GM21360 (cell line): ENCODE data around the gene SPON1.
"Not testable (repeated sequence)": the region's sequence is repeated elsewhere in the genome, so short reads cannot be mapped to it uniquely, and the experiment has no call there.

Experiments
- ATAC-seq: cut with Tn5 transposase; IDR thresholded peaks from one replicate; pipeline ENCODE4 v1.9.1; 2021; ENCODE audit warnings: mild to moderate bottlenecking, moderate library complexity; ENCODE audit not compliant: unreplicated experiment

SPON1 gene

GRCh38 chr11:13962562-13963168 is at the start of gene SPON1:
TSS of gene SPON1 (plus strand) at chr11:13962723. CDS start at chr11:13962905, 182 bp downstream.
- no peak for ATAC-seq

GRCh38 chr11:13917264-13917663 is 45.3 kb upstream of the SPON1 start:
- ATAC-seq, result no peak

- ATAC-seq, result no peak
These were observed 44.6 kb upstream of the SPON1 start for GRCh38 chr11:13917904-13918303.

GRCh38 chr11:13920756-13921155 is 41.8 kb upstream of the SPON1 start:
- ATAC-seq, result no peak

- no peak for ATAC-seq
These were observed 41.0 kb upstream of the SPON1 start for GRCh38 chr11:13921545-13921944.

GRCh38 chr11:13923182-13923581 is 39.3 kb upstream of the SPON1 start:
- no peak for ATAC-seq

GRCh38 chr11:13923716-13924650 is 38.5 kb upstream of the SPON1 start:
- no peak for ATAC-seq

GRCh38 chr11:13924801-13925327 is 37.7 kb upstream of the SPON1 start:
- no peak for ATAC-seq

- not testable (repeated sequence) for ATAC-seq
These were observed 36.2 kb upstream of the SPON1 start for GRCh38 chr11:13926366-13926765.

GRCh38 chr11:13926981-13927380 is 35.5 kb upstream of the SPON1 start:
- ATAC-seq, result no peak

GRCh38 chr11:13927481-13927880 is 35.0 kb upstream of the SPON1 start:
- no peak for ATAC-seq

GRCh38 chr11:13928566-13929251 is 33.8 kb upstream of the SPON1 start:
- no peak for ATAC-seq

- no peak for ATAC-seq
These were observed 33.1 kb upstream of the SPON1 start for GRCh38 chr11:13929395-13929891.

GRCh38 chr11:13931356-13931755 is 31.2 kb upstream of the SPON1 start:
- ATAC-seq, result no peak

- not testable (repeated sequence) for ATAC-seq
These were observed 25.4 kb upstream of the SPON1 start for GRCh38 chr11:13937154-13937553.

GRCh38 chr11:13938829-13939228 is 23.7 kb upstream of the SPON1 start:
- not testable (repeated sequence) for ATAC-seq

- ATAC-seq, result no peak
These were observed 22.3 kb upstream of the SPON1 start for GRCh38 chr11:13939961-13940906.

- no peak for ATAC-seq
These were observed 21.6 kb upstream of the SPON1 start for GRCh38 chr11:13940907-13941256.

- ATAC-seq, result no peak
These were observed 20.7 kb upstream of the SPON1 start for GRCh38 chr11:13941775-13942174.

- no peak for ATAC-seq
These were observed 20.1 kb upstream of the SPON1 start for GRCh38 chr11:13942378-13942777.
